ENCODE measurements around the gene PRKCZ. TPM values are rescaled to one million over a fixed set of nuclear protein-coding genes. Genes with fewer than 3 reads are reported as not detected.

PRKCZ gene
- total and polyA plus RNA-seq, 9 of the 15 experiments (the other 6 are each of a cell fraction or from before 2014, with no cell fraction given): 0.07 to 3.1 (median 1.3) TPM

DNA sequence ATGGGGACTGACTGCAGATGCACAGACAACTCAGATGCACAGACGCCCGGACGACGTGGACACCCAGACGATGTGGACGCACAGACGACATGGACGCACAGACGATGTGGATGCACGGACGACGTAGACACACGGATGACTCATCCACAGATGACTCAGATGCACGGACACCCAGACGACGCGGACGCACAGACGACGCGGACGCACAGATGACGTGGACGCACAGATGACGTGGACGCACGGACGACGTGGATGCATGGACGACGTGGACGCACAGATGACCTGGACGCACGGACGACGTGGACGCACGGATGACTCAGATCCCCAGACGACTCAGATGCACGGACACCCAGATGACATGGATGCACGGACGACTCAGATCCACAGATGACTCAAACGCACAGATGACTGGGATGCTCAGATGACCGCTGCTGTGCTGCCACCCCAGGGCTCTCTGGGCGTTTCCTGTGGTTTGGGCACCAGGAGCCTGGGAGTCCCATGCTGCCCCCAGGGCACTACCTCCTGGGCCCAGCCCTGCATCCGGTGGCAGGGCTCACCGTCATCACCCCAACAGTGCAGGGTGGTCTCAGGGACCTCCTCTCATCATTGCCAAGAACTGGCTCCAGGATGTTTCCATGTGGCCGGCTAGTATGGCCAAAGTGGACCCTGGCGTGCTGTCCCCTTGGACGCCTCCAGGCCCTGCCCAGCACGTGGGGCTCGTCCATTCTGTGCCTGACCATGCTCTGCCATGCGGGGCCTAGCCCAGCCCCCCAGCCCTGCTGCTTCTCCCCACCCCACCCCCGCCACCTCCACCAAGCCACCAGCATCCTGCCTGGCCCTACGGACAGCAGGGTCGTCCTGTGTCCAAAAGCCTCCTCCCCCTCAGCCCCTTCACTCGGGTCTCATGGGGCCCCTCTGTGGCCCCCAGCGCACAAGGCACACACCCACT is 130.4 kb downstream of the PRKCZ start (continued):
- TF ChIP-seq, protein P1, sequence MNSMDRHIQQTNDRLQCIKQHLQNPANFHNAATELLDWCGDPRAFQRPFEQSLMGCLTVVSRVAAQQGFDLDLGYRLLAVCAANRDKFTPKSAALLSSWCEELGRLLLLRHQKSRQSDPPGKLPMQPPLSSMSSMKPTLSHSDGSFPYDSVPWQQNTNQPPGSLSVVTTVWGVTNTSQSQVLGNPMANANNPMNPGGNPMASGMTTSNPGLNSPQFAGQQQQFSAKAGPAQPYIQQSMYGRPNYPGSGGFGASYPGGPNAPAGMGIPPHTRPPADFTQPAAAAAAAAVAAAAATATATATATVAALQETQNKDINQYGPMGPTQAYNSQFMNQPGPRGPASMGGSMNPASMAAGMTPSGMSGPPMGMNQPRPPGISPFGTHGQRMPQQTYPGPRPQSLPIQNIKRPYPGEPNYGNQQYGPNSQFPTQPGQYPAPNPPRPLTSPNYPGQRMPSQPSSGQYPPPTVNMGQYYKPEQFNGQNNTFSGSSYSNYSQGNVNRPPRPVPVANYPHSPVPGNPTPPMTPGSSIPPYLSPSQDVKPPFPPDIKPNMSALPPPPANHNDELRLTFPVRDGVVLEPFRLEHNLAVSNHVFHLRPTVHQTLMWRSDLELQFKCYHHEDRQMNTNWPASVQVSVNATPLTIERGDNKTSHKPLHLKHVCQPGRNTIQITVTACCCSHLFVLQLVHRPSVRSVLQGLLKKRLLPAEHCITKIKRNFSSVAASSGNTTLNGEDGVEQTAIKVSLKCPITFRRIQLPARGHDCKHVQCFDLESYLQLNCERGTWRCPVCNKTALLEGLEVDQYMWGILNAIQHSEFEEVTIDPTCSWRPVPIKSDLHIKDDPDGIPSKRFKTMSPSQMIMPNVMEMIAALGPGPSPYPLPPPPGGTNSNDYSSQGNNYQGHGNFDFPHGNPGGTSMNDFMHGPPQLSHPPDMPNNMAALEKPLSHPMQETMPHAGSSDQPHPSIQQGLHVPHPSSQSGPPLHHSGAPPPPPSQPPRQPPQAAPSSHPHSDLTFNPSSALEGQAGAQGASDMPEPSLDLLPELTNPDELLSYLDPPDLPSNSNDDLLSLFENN (IDR thresholded peaks at IDR 0.05; ENCODE audit: low read depth in 2 of 2, low read length in 2 of 2): no peak
- TF ChIP-seq, protein P2, sequence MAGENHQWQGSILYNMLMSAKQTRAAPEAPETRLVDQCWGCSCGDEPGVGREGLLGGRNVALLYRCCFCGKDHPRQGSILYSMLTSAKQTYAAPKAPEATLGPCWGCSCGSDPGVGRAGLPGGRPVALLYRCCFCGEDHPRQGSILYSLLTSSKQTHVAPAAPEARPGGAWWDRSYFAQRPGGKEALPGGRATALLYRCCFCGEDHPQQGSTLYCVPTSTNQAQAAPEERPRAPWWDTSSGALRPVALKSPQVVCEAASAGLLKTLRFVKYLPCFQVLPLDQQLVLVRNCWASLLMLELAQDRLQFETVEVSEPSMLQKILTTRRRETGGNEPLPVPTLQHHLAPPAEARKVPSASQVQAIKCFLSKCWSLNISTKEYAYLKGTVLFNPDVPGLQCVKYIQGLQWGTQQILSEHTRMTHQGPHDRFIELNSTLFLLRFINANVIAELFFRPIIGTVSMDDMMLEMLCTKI (IDR thresholded peaks at IDR 0.05; ENCODE audit: partially characterized antibody): no peak
- TF ChIP-seq POLR3A (IDR thresholded peaks at IDR 0.05; ENCODE audit: borderline replicate concordance, extremely low read depth, insufficient read depth, insufficient read length) (no peak), ZNF408 (CRISPR knock-in tag; IDR thresholded peaks at IDR 0.05; ENCODE audit: low read depth) (no peak), RAD21 (CRISPR knock-in tag; conservative IDR thresholded peaks at IDR 0.05 in 1 of 2, IDR thresholded peaks at IDR 0.05 in 1 of 2) (no peak), NFXL1 (CRISPR knock-in tag; IDR thresholded peaks at IDR 0.05) (no peak), MCM5 (IDR thresholded peaks at IDR 0.05; ENCODE audit: low read depth) (no peak), CXXC5 (CRISPR knock-in tag; IDR thresholded peaks at IDR 0.05) (peak; percentile 99), DPF2 (IDR thresholded peaks at IDR 0.05) (peak; percentile 92), KAT2B (IDR thresholded peaks at IDR 0.05; ENCODE audit: low read depth, low read length) (no peak), ZNF586 (CRISPR knock-in tag; conservative IDR thresholded peaks at IDR 0.05) (no peak), HNRNPL (IDR thresholded peaks at IDR 0.05; ENCODE audit: low read depth, low read length) (no peak), PHF20 (IDR thresholded peaks at IDR 0.05; ENCODE audit: partially characterized antibody) (peak; percentile 84), CSDE1 (IDR thresholded peaks at IDR 0.05) (peak in 1 of 2 experiments; percentile 96; a peak in 2 of 4 replicates), SNRNP70 (optimal IDR thresholded peaks at IDR 0.05; ENCODE audit: low read depth, low read length) (no peak), NELFE (IDR thresholded peaks at IDR 0.05; ENCODE audit: insufficient read depth, insufficient read length) (no peak)
- TF ChIP-seq, protein P3, sequence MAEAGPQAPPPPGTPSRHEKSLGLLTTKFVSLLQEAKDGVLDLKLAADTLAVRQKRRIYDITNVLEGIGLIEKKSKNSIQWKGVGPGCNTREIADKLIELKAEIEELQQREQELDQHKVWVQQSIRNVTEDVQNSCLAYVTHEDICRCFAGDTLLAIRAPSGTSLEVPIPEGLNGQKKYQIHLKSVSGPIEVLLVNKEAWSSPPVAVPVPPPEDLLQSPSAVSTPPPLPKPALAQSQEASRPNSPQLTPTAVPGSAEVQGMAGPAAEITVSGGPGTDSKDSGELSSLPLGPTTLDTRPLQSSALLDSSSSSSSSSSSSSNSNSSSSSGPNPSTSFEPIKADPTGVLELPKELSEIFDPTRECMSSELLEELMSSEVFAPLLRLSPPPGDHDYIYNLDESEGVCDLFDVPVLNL (CRISPR knock-in tag; IDR thresholded peaks at IDR 0.05; ENCODE audit: low read depth): no peak
- TF ChIP-seq, protein P4, sequence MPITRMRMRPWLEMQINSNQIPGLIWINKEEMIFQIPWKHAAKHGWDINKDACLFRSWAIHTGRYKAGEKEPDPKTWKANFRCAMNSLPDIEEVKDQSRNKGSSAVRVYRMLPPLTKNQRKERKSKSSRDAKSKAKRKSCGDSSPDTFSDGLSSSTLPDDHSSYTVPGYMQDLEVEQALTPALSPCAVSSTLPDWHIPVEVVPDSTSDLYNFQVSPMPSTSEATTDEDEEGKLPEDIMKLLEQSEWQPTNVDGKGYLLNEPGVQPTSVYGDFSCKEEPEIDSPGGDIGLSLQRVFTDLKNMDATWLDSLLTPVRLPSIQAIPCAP (CRISPR knock-in tag; IDR thresholded peaks at IDR 0.05; ENCODE audit: borderline replicate concordance): no peak
